Stimulated activated CD4-positive, alpha-beta T cell treated with anti-CD3 and anti-CD28 coated beads, Interleukin-2, amount 100 ng/mL, for 4 hours (primary cell): ENCODE measurements around the gene GCFC2.

ENCODE experiments used
- DNase-seq: peaks from one replicate; pipeline ENCODE4 v3.0.0-alpha.2; 2020; ENCODE audit warnings: low read depth

Gene GCFC2

GRCh38 chr2:75622929-75623328 is 87.8 kb downstream of the GCFC2 start:
- no peak for DNase-seq

GRCh38 chr2:75622500-75622899 is 88.2 kb downstream of the GCFC2 start:
- no peak for DNase-seq

GRCh38 chr2:75621228-75621627 is 89.5 kb downstream of the GCFC2 start:
- DNase-seq: no peak

- no peak for DNase-seq
Measured at GRCh38 chr2:75619956-75620740, 90.6 kb downstream of the GCFC2 start.

GRCh38 chr2:75616933-75617332 is 93.8 kb downstream of the GCFC2 start:
- no peak for DNase-seq

GRCh38 chr2:75616406-75616805 is 94.3 kb downstream of the GCFC2 start:
- DNase-seq: no peak

- DNase-seq: no peak
Measured at GRCh38 chr2:75614162-75614651, 96.5 kb downstream of the GCFC2 start.

GRCh38 chr2:75612862-75613243 is 97.9 kb downstream of the GCFC2 start:
- DNase-seq: no peak
